ENCODE measurements around the gene RPL38. TPM values are rescaled to one million over a fixed set of nuclear protein-coding genes. Genes with fewer than 3 reads are reported as not detected.
"Not testable (repeated sequence)": the region's sequence is repeated elsewhere in the genome, so short reads cannot be mapped to it uniquely, and the experiment has no call there.

The RPL38 gene
- total RNA-seq, 8 experiments from 2014 or later: 1,787 to 3,038 (median 2,213) TPM

DNA sequence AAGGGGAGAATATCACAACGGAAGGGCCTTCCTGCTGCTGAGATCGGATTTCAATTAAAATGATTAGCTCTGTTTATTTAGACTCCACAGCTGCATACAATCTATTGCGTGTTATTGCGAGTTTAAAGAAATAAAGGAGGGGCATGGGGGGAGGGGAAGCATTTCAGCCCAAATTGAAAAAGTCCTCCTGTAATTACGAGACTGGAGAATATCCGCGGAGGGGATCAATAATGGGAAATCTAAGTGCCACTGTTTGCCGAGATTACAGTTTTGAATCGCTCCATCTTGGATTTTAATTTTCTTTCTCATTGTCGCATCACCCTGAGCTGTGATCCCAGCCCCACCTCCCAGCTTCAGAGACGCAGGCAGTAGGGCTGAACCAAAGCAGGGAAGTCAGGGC lies 15.7 kb upstream of the RPL38 start:
- in situ Hi-C loops (cut with MboI; ENCODE audit: low pct_unique_long_range_greater_than_20kb in 2 of 9, low sequenced_read_pairs in 9 of 9, unreplicated experiment in 9 of 9): loop anchor here in 6 of 9 experiments (25.0 kb wide), 3 partner anchors 525 to 750 kb away; no protein-coding TSS in a partner anchor
- WGBS, 10 experiments: 14 to 70% (median 34%) methylated on average over 4 to 11 of the region's 11 CpGs; no CpG with 5 or more reads in 1 of the 10 experiments
- Histone ChIP-seq H3K27ac (peak overlapping the region; percentile 19 to 42), H3K4me3 (no peak overlapping the region), H3K4me1 (replicated peaks in 1 of 2) (peaks cover 27 to 30% of the 10 kb centered on the region in 2 donors)
- ATAC-seq (replicated peaks in 6 of 8): peak in 3 of 8 experiments; percentile 22 to 36 (median 24)

DNA sequence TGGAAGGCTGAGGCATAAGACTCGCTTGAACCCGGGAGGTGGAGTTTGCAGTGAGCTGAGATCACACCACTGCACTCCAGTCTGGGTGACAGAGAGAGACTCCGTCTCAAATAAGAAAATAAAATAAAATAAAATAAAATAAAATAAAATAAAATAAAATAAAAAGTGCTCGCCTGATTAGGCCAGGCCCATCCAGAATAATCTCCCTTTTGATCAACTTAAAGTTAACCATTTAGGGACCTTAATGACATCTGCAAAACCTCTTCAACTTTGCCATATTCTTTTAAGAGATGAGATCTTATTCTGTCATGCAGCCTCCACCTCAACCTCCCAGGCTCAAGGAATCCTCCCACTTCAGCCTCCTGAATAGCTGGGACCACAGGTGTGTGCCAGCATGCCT lies 14.8 kb upstream of the RPL38 start:
- in situ Hi-C loops (cut with MboI; ENCODE audit: low pct_unique_long_range_greater_than_20kb in 2 of 9, low sequenced_read_pairs in 9 of 9, unreplicated experiment in 9 of 9): loop anchor here in 6 of 9 experiments (25.0 kb wide), 3 partner anchors 526 to 751 kb away; no protein-coding TSS in a partner anchor
- not testable (repeated sequence) for H3K27ac ChIP-seq; H3K4me3 ChIP-seq; ATAC-seq (replicated peaks in 6 of 8)
- WGBS, 10 experiments: 11 to 98% (median 80%) methylated on average over 2 to 4 of the region's 4 CpGs; no CpG with 5 or more reads in 1 of the 10 experiments
- peaks cover 31 to 33% of the 10 kb centered on the region in 2 donors for H3K4me1 ChIP-seq (replicated peaks in 1 of 2)

DNA sequence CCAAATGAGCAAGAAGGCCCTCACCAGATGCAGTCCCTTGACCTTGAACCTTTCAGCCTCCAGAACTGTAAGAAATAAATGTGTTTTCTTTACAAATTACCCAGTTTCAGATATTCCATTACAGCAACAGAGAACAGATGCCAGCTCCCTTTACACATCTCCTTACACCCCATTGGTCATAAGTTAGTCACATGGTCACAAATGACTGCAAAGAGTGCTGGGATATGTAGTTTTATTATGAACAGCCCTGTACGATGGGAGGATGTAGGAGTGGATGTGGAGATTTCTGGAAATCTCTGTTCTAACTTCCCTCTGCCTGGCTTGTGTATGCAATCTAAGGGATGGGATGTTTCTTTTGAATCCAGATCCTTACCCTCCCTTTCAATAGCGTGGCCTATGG lies 13.3 kb upstream of the RPL38 start:
- Histone ChIP-seq H3K4me1 (replicated peaks in 1 of 2) (peaks cover 41 to 42% of the 10 kb centered on the region in 2 donors), H3K27ac (no peak overlapping the region), H3K4me3 (no peak overlapping the region)
- peak; percentile 24 to 88 (median 82) for ATAC-seq (replicated peaks in 6 of 8)
- 0 to 100% (median 50%) methylated on average over 1 to 2 of the region's 2 CpGs; no CpG with 5 or more reads in 1 of the 10 experiments for WGBS, 10 experiments
- in situ Hi-C loops (cut with MboI; ENCODE audit: low pct_unique_long_range_greater_than_20kb in 2 of 9, low sequenced_read_pairs in 9 of 9, unreplicated experiment in 9 of 9): loop anchor here in 6 of 9 experiments (25.0 kb wide), 3 partner anchors 528 to 753 kb away; no protein-coding TSS in a partner anchor

DNA sequence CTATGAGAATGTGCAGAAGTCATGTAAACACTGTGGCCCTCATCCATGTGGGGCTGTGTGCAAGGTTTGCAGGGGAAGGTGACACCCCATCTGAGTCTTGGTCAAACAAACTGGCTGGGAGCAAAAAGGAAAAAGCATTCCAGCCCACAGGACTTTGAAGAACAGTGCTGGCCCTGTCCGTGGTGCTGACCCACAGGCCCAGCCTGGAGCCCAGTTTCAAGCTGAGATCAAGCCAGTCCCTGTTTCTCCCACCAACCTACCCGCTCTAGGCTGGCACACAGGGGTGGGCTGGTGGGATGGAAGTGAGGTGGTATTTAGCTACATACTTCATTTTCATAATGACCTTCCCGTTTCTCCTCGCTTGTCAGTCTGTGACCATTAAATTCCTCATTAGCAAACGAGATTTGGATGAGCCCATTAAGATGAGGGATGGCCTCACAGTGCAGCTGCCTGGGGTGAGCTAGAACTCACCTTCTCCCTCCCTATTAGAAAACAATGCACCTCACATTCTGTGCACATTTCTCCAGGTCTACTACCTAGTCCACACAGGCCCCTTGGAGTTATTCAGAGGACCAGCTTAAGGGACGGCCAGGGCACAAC lies 12.6 kb upstream of the RPL38 start:
- 0 to 78% (median 33%) methylated on average over 1 to 4 of the region's 6 CpGs; no CpG with 5 or more reads in 3 of the 10 experiments for WGBS, 10 experiments
- no peak overlapping the region for H3K4me3 ChIP-seq

DNA sequence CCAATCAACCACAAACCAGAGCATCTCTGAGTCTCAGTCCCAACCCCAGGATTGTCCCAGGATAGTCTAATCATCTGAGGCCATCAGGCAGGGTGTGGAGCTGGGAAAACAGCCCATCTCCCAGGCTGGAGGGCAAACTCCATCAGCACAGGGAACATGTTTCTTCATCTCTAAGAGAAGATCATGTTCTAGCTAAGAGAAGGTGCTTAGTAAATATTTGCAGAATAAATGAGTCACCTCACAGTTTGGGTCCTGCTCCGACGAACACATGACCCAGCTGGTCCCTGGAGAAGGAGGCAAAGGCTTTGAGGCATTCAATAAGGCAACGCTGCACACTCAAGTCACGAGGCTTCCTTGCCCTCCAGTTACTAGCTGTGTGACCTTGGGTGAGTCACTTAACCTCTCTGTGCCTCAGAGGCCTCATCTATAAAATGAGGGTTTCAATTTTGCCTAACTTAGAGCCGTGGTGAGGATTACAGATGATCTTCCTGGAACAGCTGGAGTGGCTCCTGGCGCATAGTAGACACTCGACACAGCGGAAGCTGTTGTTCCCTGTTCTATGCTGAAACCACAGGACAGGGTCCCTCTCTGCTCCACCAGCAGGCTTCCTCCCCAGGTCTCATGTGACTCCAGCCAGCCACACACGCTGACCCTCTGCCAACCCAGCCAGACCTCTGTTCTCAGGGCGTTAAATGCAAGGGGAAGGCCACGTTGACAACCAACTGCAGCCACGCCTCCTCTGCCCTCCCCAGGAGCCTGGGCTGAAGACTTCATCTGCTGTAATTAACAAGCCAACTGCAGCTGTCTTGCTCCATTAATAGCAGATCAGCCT lies 10.3 kb upstream of the RPL38 start:
- in situ Hi-C loops (cut with MboI; ENCODE audit: low pct_unique_long_range_greater_than_20kb in 2 of 9, low sequenced_read_pairs in 9 of 9, unreplicated experiment in 9 of 9): loop anchor here in 6 of 9 experiments (25.0 kb wide), 3 partner anchors 531 to 756 kb away; no protein-coding TSS in a partner anchor
- 0 to 62% (median 45%) methylated on average over 1 to 9 of the region's 12 CpGs; no CpG with 5 or more reads in 4 of the 10 experiments for WGBS, 10 experiments
- H3K4me3 ChIP-seq: no peak overlapping the region
- peak overlapping the region in 1 of 2 donors; percentile 16 for H3K27ac ChIP-seq
- peaks cover 55 to 57% of the 10 kb centered on the region in 2 donors for H3K4me1 ChIP-seq (replicated peaks in 1 of 2)
- ATAC-seq (replicated peaks in 6 of 8): peak; percentile 2 to 42 (median 26)

More for the DNA sequence above, 12.6 kb upstream of the RPL38 start:
- Histone ChIP-seq H3K27ac (no peak overlapping the region), H3K4me1 (replicated peaks in 1 of 2) (peaks cover 48 to 49% of the 10 kb centered on the region in 2 donors)
- ATAC-seq (replicated peaks in 6 of 8): peak in 4 of 8 experiments; percentile 8 to 59 (median 42)
- in situ Hi-C loops (cut with MboI; ENCODE audit: low pct_unique_long_range_greater_than_20kb in 2 of 9, low sequenced_read_pairs in 9 of 9, unreplicated experiment in 9 of 9): loop anchor here in 6 of 9 experiments (25.0 kb wide), 3 partner anchors 529 to 754 kb away; no protein-coding TSS in a partner anchor

DNA sequence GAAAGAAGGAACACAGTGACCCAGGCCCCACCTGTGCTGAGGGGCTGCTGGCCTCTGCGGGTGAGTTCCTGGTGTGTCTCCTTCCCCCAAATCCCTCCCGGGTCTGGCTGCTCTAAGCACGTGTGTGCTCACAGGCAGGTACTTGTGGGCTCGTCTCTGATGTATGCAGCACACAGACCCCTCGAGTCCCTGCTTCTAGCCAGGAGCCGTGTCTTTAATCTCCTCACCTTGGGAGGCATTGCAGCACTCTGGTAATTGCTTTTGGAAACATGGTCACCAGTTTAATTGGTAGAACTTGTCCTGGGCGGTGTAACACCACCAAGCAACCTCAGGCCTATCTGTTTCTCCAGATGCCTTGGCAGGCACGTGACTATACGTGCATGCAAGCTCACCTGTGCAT lies 8.8 kb upstream of the RPL38 start:
- H3K4me3 ChIP-seq: no peak overlapping the region
- in situ Hi-C loops (cut with MboI; ENCODE audit: low pct_unique_long_range_greater_than_20kb in 2 of 9, low sequenced_read_pairs in 9 of 9, unreplicated experiment in 9 of 9): loop anchor here in 6 of 9 experiments (25.0 kb wide), 3 partner anchors 532 to 757 kb away; no protein-coding TSS in a partner anchor
- H3K4me1 ChIP-seq (replicated peaks in 1 of 2): peaks cover 54 to 56% of the 10 kb centered on the region in 2 donors
- WGBS, 10 experiments: 0 to 100% (median 85%) methylated on average over 1 to 7 of the region's 9 CpGs; no CpG with 5 or more reads in 2 of the 10 experiments
- H3K27ac ChIP-seq: no peak overlapping the region
- no peak for ATAC-seq (replicated peaks in 6 of 8)

DNA sequence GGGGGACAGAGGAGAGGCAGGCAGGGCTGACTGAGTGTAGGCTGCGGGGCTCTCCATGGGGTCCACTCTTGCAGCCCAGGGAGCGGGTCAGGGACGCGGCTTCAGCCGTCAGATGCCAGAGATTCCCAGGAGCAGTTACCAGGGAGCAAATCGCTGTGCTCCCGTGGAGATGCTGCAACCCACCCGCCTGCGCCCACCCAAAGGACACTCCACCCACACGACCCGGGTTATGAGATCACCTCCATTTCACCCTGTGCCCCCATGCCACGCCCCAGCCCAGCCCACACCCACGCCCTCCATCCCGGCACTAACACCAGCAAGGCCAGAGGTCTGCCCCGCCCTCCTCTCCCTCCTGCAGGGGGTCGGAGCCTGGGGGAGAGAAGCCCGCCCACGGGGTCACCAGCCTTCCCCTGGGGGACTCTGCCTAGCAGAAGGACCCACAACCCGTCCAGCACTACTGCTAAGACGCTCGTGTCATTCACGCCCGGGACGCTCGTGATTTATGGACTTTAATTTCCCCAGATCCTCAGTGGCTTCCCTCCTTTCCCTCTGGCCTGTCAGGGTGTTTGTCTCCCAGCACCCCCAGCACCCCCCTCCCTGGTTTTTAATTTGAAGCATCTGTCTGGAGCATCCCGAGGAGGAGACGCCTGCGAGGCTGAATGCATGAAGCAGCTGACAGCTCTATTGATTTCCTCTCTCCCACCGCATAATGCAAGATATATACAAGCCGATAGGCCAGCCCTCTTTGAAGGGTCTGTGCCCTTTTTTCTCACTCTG lies 6.7 kb upstream of the RPL38 start:
- ATAC-seq (replicated peaks in 6 of 8): peak in 7 of 8 experiments; percentile 18 to 78 (median 60)
- 0 to 60% (median 17%) methylated on average over 1 to 9 of the region's 30 CpGs; no CpG with 5 or more reads in 6 of the 10 experiments for WGBS, 10 experiments

DNA sequence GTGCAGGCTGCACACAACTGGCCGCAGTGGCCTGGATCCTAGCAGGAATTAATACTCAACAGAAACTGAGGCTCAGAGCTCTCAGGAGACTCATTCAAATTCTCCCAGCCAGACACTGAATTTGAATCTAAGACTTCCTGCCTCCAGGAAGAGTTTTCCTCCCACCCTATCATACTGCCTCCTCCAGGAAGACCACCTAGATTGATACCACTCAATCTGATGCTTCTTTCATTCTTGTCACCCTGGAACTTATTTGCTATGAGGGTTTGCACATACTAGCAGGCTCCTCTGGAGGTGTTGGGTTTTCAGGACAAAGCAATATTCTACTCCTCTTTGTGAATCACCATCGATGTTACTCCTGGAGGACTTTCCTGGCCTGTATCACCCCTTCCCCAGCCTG lies 5.7 kb upstream of the RPL38 start:
- WGBS, 10 experiments: 14 to 100% (median 90%) methylated on average over 1 to 2 of the region's 2 CpGs; no CpG with 5 or more reads in 5 of the 10 experiments
- peak overlapping the region; percentile 10 to 12 for H3K27ac ChIP-seq
- H3K4me3 ChIP-seq: no peak overlapping the region
- no peak for ATAC-seq (replicated peaks in 6 of 8)
- in situ Hi-C loops (cut with MboI; ENCODE audit: low pct_unique_long_range_greater_than_20kb in 2 of 9, low sequenced_read_pairs in 9 of 9, unreplicated experiment in 9 of 9): loop anchor here in 6 of 9 experiments (25.0 kb wide), 3 partner anchors 536 to 760 kb away; no protein-coding TSS in a partner anchor
- peaks cover 46 to 53% of the 10 kb centered on the region in 2 donors for H3K4me1 ChIP-seq (replicated peaks in 1 of 2)

More for the DNA sequence above, 6.7 kb upstream of the RPL38 start:
- in situ Hi-C loops (cut with MboI; ENCODE audit: low pct_unique_long_range_greater_than_20kb in 2 of 9, low sequenced_read_pairs in 9 of 9, unreplicated experiment in 9 of 9): loop anchor here in 6 of 9 experiments (25.0 kb wide), 3 partner anchors 534 to 759 kb away; no protein-coding TSS in a partner anchor
- no peak overlapping the region for H3K4me3 ChIP-seq
- peak overlapping the region; percentile 35 to 76 for H3K27ac ChIP-seq
- peaks cover 45 to 53% of the 10 kb centered on the region in 2 donors for H3K4me1 ChIP-seq (replicated peaks in 1 of 2)

DNA sequence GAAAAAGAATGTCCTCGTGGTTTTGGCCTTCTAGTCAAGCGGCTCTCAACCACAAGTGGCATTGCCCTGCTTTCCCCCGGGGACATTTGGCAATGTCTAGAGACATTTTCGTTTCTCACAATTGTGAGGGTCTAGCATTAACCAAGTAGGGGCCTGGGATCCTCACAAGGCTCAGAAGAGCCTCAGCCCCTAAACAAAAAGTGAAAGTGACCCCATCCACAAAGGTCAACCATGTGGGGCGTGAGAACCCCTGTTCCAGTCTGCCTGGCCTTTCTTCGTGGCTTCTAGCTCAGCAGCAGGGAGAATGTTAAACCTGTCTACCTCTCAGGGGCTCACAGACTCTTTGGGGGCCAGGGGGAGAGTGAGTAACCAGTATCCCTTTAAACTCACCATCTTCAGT lies 4.8 kb upstream of the RPL38 start:
- in situ Hi-C loops (cut with MboI; ENCODE audit: low pct_unique_long_range_greater_than_20kb in 2 of 9, low sequenced_read_pairs in 9 of 9, unreplicated experiment in 9 of 9): loop anchor here in 6 of 9 experiments (25.0 kb wide), 3 partner anchors 536 to 761 kb away; no protein-coding TSS in a partner anchor
- WGBS, 10 experiments: 30 to 80% (median 60%) methylated on average over 1 to 6 of the region's 6 CpGs; no CpG with 5 or more reads in 3 of the 10 experiments
- Histone ChIP-seq H3K27ac (no peak overlapping the region), H3K4me3 (no peak overlapping the region), H3K4me1 (replicated peaks in 1 of 2) (peaks cover 44 to 50% of the 10 kb centered on the region in 2 donors)
- no peak for ATAC-seq (replicated peaks in 6 of 8)

DNA sequence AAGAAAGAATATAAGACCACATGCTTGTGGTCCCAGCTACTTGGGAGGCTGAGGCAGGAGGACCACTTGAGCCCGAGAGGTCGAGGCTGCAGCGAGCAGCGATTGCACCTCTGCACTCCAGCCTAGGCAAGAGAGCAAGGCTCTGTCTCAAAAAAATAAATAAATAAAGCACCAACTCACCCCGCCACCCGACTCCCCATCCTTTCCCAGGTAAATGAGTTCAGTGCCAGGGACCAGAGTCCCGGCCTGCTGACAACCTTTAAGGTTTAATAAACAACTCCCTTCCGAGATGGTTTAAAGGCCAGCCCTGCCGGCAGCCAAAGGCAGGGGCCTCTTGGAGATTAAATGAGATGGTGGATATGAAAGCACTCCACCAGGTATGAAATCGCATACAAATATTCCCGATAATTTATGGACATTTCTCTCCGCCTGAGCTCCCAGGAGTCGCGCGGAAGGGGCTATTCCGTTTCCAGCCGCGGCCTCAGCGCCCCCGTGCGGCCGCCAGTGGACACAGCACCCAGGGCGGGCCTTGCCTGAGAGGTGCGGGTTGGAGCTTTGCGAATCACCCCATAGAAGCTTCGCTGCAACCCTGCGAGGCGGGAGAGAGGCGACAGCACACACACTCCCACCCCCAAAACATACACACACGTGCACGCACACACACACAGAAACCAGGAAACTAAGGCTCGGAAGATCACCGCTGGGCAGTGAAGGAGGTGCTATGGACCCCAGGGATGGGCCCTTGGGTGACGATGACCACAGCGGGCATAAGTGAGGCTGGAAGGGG lies 4.0 kb upstream of the RPL38 start:
- WGBS, 10 experiments: 0 to 91% (median 52%) methylated on average over 1 to 10 of the region's 35 CpGs
- in situ Hi-C loops (cut with MboI; ENCODE audit: low pct_unique_long_range_greater_than_20kb in 2 of 9, low sequenced_read_pairs in 9 of 9, unreplicated experiment in 9 of 9): loop anchor here in 6 of 9 experiments (25.0 kb wide), 4 partner anchors 163 to 762 kb away; partner anchors contain the start of genes BTBD17 (in 2 of the 6) and GPR142 (in 2 of the 6)
- ATAC-seq (replicated peaks in 6 of 8): peak; percentile 30 to 73 (median 40)
- Histone ChIP-seq H3K4me1 (replicated peaks in 1 of 2) (peaks cover 41 to 46% of the 10 kb centered on the region in 2 donors), H3K27ac (no peak overlapping the region), H3K4me3 (no peak overlapping the region)

DNA sequence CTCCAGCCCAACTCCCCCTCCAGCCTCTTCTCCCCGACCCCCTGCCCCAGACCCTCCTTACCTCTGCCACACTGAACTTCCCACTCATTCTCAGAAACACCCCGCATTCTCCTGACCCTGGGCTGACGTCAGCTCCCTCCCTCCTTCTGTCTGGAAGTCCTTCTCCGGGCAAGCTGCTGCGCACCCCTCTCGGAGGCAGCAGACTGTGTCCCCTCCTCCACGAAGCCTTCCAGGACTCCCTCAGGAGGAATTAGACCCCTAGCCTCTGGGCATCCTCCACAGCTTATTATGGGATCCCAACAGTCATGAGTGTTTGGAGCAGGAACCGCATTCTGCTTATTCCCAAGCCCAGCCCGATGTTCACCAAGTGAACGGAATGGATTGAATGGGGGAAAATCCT lies 3.4 kb upstream of the RPL38 start:
- Histone ChIP-seq H3K4me3 (no peak overlapping the region), H3K4me1 (replicated peaks in 1 of 2) (peaks cover 45 to 48% of the 10 kb centered on the region in 2 donors), H3K27ac (no peak overlapping the region)
- in situ Hi-C loops (cut with MboI; ENCODE audit: low pct_unique_long_range_greater_than_20kb in 2 of 9, low sequenced_read_pairs in 9 of 9, unreplicated experiment in 9 of 9): loop anchor here in 2 of 9 experiments (25.0 kb wide), 1 partner anchor 162 kb away; the partner anchor contains the start of genes BTBD17 (in 2 of the 2) and GPR142 (in 2 of the 2)
- 20 to 93% (median 80%) methylated on average over 2 to 4 of the region's 10 CpGs; no CpG with 5 or more reads in 5 of the 10 experiments for WGBS, 10 experiments
- no peak for ATAC-seq (replicated peaks in 6 of 8)
